ENCODE data around the gene MSANTD3. TPM values are rescaled to one million over a fixed set of nuclear protein-coding genes. Genes with fewer than 3 reads are reported as not detected.

The MSANTD3 gene
- total and polyA plus RNA-seq, 12 donors: 10.5 to 37.9 (median 18.2) TPM

- H3K4me1 ChIP-seq (replicated peaks in 1 of 2): peaks cover 20 to 32% of the 10 kb centered on the region in 2 donors
- WGBS, 4 donors: 27 to 35% (median 35%) methylated on average over 7 of the region's 7 CpGs
- peak overlapping the region; percentile 58 to 97 (median 86) for H3K27ac ChIP-seq
- peak overlapping the region in 2 of 4 donors; percentile 86 to 95 for H3K4me3 ChIP-seq
- no peaks in the 10 kb centered on the region for H3K27me3 ChIP-seq
- TF ChIP-seq, protein P1, sequence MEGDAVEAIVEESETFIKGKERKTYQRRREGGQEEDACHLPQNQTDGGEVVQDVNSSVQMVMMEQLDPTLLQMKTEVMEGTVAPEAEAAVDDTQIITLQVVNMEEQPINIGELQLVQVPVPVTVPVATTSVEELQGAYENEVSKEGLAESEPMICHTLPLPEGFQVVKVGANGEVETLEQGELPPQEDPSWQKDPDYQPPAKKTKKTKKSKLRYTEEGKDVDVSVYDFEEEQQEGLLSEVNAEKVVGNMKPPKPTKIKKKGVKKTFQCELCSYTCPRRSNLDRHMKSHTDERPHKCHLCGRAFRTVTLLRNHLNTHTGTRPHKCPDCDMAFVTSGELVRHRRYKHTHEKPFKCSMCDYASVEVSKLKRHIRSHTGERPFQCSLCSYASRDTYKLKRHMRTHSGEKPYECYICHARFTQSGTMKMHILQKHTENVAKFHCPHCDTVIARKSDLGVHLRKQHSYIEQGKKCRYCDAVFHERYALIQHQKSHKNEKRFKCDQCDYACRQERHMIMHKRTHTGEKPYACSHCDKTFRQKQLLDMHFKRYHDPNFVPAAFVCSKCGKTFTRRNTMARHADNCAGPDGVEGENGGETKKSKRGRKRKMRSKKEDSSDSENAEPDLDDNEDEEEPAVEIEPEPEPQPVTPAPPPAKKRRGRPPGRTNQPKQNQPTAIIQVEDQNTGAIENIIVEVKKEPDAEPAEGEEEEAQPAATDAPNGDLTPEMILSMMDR (IDR thresholded peaks at IDR 0.05): no peak
- no peak for TF ChIP-seq POLR2A (IDR thresholded peaks at IDR 0.05)
- DNase-seq: no peak
- H3K36me3 ChIP-seq (replicated peaks in 1 of 2): no peaks in the 10 kb centered on the region
- intact Hi-C loops (cut with DNase I): loop anchor here (5.0 to 10.0 kb wide), 2 partner anchors 71 to 74 kb away; partner anchors contain the start of gene TEX10 (in 2 of the 2)
- H3K9me3 ChIP-seq (replicated peaks in 1 of 3): no peaks in the 10 kb centered on the region
Measured at GRCh38 chr9:100426189-100426529, 784 bp upstream of the MSANTD3 start.

DNA sequence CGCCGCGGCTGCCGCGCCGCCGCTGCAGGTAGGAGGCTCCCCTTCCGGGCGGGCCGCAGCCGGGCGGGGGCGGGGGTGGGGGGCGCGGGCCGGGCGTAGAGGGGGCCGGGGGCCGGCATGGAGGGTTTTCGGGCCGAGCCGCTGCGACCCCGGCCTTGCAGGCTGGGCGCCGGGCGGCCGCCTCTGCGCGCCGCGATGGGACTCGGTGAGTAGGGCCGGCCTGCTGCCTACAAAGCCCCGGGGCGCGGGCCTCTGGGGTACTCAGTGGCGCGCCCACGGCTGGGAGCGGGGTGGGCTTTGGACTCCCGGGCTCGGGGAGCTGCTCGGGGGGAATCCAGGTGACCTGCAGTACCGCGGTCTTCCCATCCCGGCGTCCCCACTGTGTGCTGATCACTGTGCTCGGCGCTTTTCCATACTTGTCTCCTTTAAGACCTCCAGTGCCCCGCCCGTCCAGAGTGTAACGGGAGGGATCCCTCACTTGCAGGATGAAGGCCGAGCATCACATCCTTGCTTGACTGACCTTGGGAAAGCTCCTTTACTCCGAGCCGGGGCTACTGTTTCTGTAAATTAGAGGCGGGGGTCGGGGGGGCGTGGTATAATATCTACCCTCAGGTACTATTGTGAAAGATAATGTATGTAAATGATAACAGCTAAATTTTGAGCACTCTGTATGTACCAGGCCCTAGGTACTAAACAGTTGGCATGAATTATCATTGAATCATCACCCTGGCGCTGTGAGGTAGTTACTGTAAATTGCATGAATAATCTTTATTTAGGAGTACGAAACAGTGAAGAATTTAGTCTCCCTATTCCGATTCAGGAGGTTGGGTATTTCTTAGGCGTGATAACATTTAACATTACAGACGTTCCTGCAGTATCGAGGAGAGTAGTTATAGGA is 672 bp downstream of the MSANTD3 start:
- TF ChIP-seq, protein P1 (IDR thresholded peaks at IDR 0.05): no peak
- TF ChIP-seq POLR2A (IDR thresholded peaks at IDR 0.05): peak in 1 of 2 donors; percentile 51
- Histone ChIP-seq H3K36me3 (replicated peaks in 1 of 2) (no peaks in the 10 kb centered on the region), H3K27me3 (no peaks in the 10 kb centered on the region), H3K27ac (peak overlapping the region; percentile 48 to 97 (median 89)), H3K9me3 (replicated peaks in 1 of 3) (no peaks in the 10 kb centered on the region), H3K4me3 (peak overlapping the region in 3 of 4 donors; percentile 16 to 85 (median 63)), H3K4me1 (replicated peaks in 1 of 2) (peaks cover 20 to 32% of the 10 kb centered on the region in 2 donors)
- intact Hi-C loops (cut with DNase I): loop anchor here (5.0 to 10.0 kb wide), 2 partner anchors 73 to 75 kb away; partner anchors contain the start of gene TEX10 (in 2 of the 2)
- peak; percentile 50 to 76 (median 62) for DNase-seq
- WGBS, 4 donors: 5 to 20% (median 11%) methylated on average over 12 to 59 of the region's 65 CpGs

DNA sequence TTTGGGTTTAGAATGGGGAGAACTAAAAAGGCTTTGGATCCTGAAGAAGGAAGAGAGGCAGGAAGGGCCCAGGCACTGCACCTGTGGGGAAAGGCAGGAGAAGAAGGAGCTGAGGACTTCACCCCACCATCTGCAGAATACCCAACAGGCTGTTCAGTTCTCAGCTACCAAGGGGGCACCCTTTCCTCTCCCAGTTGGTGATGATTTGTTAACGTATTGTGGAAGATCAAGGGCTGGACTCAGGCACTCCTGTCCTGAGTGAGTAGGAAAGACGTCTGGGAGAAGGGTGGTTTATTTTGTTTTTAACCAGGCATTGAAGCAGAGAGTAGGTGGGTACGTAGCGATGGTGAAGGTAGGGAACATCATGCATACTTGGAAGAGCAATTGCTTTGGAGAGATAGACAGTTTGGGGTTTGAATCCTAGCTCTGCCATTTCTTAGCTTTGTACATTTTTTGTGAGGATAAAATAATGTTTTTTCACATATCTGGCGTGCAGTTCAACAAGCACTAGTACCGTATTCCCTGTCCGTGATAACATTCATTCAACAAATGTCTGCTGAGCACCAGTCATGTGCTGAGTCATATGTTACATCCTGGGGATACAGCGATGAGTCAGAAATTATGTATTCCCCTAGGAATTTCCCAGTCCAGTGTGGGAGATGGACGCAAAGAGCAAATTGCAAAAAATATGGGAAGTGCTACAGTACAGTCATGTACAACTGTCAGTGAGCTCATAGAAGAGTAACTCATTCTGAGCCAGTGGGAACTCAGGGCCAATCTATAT is 2.1 kb downstream of the MSANTD3 start:
- intact Hi-C loops (cut with DNase I): loop anchor here (5.0 to 10.0 kb wide), 2 partner anchors 74 to 77 kb away; partner anchors contain the start of gene TEX10 (in 2 of the 2)
- WGBS, 4 donors: 50 to 56% (median 52%) methylated on average over 9 of the region's 9 CpGs
- peak; percentile 44 to 82 (median 70) for DNase-seq
- Histone ChIP-seq H3K27ac (peak overlapping the region in 4 of 5 donors; percentile 51 to 97 (median 88)), H3K36me3 (replicated peaks in 1 of 2) (no peaks in the 10 kb centered on the region), H3K9me3 (replicated peaks in 1 of 3) (no peaks in the 10 kb centered on the region), H3K4me3 (no peak overlapping the region), H3K27me3 (no peaks in the 10 kb centered on the region), H3K4me1 (replicated peaks in 1 of 2) (peaks cover 20 to 32% of the 10 kb centered on the region in 2 donors)
- TF ChIP-seq, protein P1 (IDR thresholded peaks at IDR 0.05): no peak
- TF ChIP-seq POLR2A (IDR thresholded peaks at IDR 0.05): peak in 1 of 2 donors; percentile 80
